Central memory CD8-positive, alpha-beta T cell (primary cell): ENCODE data around the gene KIT.
A peak's percentile ranks its signal among the peaks of the same experiment; 100 is the strongest.

ENCODE experiments used
- ATAC-seq: fragments of 150-1000 bp; cut with Tn5 transposase; replicated peaks from 2 replicates; pipeline ENCODE4 v1.10.0; 2022; ENCODE audit warnings: mild to moderate bottlenecking, moderate FRiP score, moderate number of reproducible peaks; ENCODE audit not compliant: poor library complexity, severe bottlenecking; ENCODE audit errors: extremely low read depth
- DNase-seq, 2 donors: peaks; one replicate each; pipeline ENCODE4 v3.0.0; 2021; ENCODE audit warnings: low spot score in 2 of 2
- H3K27ac Mint-ChIP-seq: one replicate; pipeline ENCODE4 v1.8.0; 2022; ENCODE audit warnings: low read depth, mild to moderate bottlenecking, moderate library complexity, mixed read lengths
- H3K27me3 Mint-ChIP-seq: one replicate; pipeline ENCODE4 v1.8.0; 2022; ENCODE audit warnings: mixed read lengths
- H3K36me3 Mint-ChIP-seq: one replicate; pipeline ENCODE4 v1.8.0; 2022; ENCODE audit warnings: mild to moderate bottlenecking, moderate library complexity, mixed read lengths; ENCODE audit not compliant: insufficient read depth
- H3K4me1 Mint-ChIP-seq: one replicate; pipeline ENCODE4 v1.8.0; 2022; ENCODE audit warnings: mixed read lengths
- H3K4me3 Mint-ChIP-seq: one replicate; pipeline ENCODE4 v1.8.0; 2022; ENCODE audit warnings: mild to moderate bottlenecking, moderate library complexity, mixed read lengths
- H3K9me3 Mint-ChIP-seq: one replicate; pipeline ENCODE4 v1.8.0; 2022; ENCODE audit warnings: mixed read lengths

Gene KIT

GRCh38 chr4:54645830-54646229 lies 11.9 kb upstream of the KIT start:
- no peak overlapping the region for H3K4me3 Mint-ChIP-seq
- no peaks in the 10 kb centered on the region for H3K27me3 Mint-ChIP-seq
- H3K4me1 Mint-ChIP-seq: no peaks in the 10 kb centered on the region
- DNase-seq (no peak), ATAC-seq (no peak)
- H3K9me3 Mint-ChIP-seq: no peaks in the 10 kb centered on the region
- no peak overlapping the region for H3K27ac Mint-ChIP-seq
- H3K36me3 Mint-ChIP-seq: no peaks in the 10 kb centered on the region

GRCh38 chr4:54647070-54647469 lies 10.7 kb upstream of the KIT start:
- Mint-ChIP-seq H3K9me3 (no peaks in the 10 kb centered on the region), H3K4me1 (no peaks in the 10 kb centered on the region), H3K27ac (no peak overlapping the region), H3K27me3 (no peaks in the 10 kb centered on the region), H3K4me3 (no peak overlapping the region), H3K36me3 (no peaks in the 10 kb centered on the region)
- no peak for ATAC-seq
- no peak for DNase-seq

DNA sequence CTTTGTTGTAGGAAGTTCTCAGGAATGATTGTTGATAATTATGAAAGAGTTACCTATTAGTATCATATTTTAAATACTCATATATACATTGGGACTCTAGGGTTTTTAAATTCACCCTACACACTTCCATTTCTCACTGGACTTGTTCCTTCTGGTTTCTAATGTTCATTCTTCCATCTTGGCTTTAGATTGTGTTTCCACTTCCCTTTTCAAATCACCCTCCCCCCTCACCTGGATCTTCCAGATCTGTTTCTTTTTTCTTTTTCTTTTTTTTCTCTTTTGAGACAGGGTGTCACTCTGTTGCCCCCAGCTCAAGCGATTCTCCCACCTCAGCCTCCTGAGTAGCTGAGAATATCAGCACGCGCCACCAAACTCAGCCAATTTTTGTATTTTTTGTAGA lies 6.7 kb upstream of the KIT start:
- Mint-ChIP-seq H3K36me3 (no peaks in the 10 kb centered on the region), H3K27me3 (peaks cover 31% of the 10 kb centered on the region), H3K27ac (no peak overlapping the region), H3K9me3 (peaks cover 8% of the 10 kb centered on the region), H3K4me3 (no peak overlapping the region), H3K4me1 (no peaks in the 10 kb centered on the region)
- ATAC-seq (no peak), DNase-seq (no peak)

DNA sequence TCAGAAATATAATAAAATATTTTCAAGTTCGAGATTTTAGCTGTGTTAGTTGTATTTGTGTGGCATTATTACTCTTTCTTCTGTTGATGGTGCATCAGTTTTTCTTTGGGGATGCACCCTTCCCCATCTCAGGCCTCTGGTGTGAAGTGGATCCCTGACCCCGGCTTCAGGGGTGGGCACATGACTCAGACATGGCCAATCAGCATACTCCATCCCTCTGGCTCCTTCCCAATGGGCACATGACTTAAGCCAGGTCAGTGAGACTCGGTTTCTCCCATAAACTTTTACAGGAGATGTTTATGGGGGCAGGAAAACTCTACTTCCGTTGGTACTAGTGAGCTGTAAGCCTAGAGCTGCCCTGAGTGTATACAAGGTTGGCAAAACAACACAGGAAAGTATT lies 3.0 kb upstream of the KIT start:
- H3K4me1 Mint-ChIP-seq: no peaks in the 10 kb centered on the region
- H3K27me3 Mint-ChIP-seq: peaks cover 56% of the 10 kb centered on the region
- no peaks in the 10 kb centered on the region for H3K36me3 Mint-ChIP-seq
- no peak overlapping the region for H3K27ac Mint-ChIP-seq
- ATAC-seq: no peak
- no peak for DNase-seq
- peaks cover 8% of the 10 kb centered on the region for H3K9me3 Mint-ChIP-seq
- H3K4me3 Mint-ChIP-seq: no peak overlapping the region

DNA sequence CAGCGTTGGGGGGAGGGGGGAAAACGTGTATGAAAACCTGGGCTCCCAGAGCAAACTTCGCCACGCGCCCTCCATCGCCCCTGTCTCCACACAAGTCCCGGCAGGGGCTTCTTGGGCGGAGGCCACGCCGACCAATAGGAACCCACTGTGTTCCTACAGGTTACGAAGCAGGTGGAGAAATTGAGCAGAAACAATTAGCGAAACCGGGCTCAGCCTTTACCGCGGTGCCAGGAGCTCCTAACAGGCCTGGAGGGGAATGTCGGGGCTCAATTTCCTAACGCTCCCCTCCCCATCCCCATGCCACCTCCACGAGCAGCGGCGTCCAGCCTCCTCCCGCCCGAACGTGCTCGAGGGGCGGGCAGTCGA lies 589 bp upstream of the KIT start:
- H3K9me3 Mint-ChIP-seq: peaks cover 8% of the 10 kb centered on the region
- H3K36me3 Mint-ChIP-seq: no peaks in the 10 kb centered on the region
- no peaks in the 10 kb centered on the region for H3K4me1 Mint-ChIP-seq
- ATAC-seq: no peak
- no peak for DNase-seq
- peak overlapping the region; percentile 51 for H3K4me3 Mint-ChIP-seq
- peaks cover 78% of the 10 kb centered on the region for H3K27me3 Mint-ChIP-seq
- H3K27ac Mint-ChIP-seq: no peak overlapping the region

DNA sequence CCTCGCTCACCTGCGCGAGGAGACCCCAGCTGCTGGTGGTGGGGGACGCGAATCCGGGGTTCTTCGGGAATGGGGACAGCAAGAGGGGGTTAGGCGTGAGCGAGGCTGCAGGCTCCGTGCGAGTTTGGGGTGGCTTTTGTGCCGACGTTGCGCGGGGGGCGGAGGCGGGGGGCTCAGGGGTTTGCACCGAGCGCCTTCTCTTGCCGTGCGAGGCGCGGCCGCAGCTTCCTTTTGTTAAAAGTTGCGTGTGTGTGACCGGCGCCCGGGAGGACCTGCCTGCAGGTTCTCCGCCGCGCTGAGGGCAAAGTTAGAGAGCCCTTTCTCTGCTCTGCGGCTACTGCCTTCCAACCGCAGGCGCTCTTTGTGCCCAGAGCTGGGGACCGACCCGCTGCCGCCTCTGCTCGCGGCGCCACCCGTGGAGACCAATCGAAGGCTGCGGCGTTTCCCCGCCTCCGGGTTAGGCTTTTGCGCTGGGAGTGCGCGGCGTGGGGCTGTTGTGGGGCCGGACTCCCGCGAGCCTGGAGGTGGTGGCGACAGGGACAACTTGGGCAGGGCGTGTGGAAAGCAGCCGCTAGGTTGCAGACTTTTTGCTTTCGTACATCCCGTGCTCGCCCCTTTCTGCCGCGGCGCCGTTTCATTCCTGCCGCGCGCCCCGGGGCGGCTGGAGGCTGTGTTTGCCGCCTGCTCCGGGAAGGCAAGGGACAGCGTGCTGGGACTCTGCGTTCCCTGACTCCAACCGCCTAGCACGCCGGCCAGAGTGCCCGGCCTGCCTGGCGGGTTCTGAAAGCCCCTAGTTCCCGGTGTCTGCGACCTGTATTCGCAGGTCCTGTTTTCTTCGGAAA lies 716 bp downstream of the KIT start:
- H3K27ac Mint-ChIP-seq: no peak overlapping the region
- ATAC-seq: no peak

GRCh38 chr4:54659313-54659712 lies 1.6 kb downstream of the KIT start:
- no peak overlapping the region for H3K27ac Mint-ChIP-seq
- H3K27me3 Mint-ChIP-seq: peaks cover 72% of the 10 kb centered on the region
- ATAC-seq: no peak

More for the DNA sequence above, 716 bp downstream of the KIT start:
- peaks cover 75% of the 10 kb centered on the region for H3K27me3 Mint-ChIP-seq
- no peak for DNase-seq
- peak overlapping the region; percentile 57 for H3K4me3 Mint-ChIP-seq
- H3K36me3 Mint-ChIP-seq: peaks cover 2% of the 10 kb centered on the region
- H3K4me1 Mint-ChIP-seq: no peaks in the 10 kb centered on the region
- H3K9me3 Mint-ChIP-seq: peaks cover 5% of the 10 kb centered on the region

GRCh38 chr4:54659749-54660535 lies 2.2 kb downstream of the KIT start:
- ATAC-seq: no peak
- Mint-ChIP-seq H3K36me3 (peaks cover 2% of the 10 kb centered on the region), H3K27me3 (peaks cover 65% of the 10 kb centered on the region), H3K4me1 (no peaks in the 10 kb centered on the region), H3K9me3 (no peaks in the 10 kb centered on the region), H3K4me3 (peak overlapping the region; percentile 57), H3K27ac (no peak overlapping the region)
- DNase-seq: no peak

More at GRCh38 chr4:54659313-54659712, 1.6 kb downstream of the KIT start:
- H3K4me3 Mint-ChIP-seq: peak overlapping the region; percentile 57
- peaks cover 2% of the 10 kb centered on the region for H3K36me3 Mint-ChIP-seq
- no peaks in the 10 kb centered on the region for H3K9me3 Mint-ChIP-seq
- H3K4me1 Mint-ChIP-seq: no peaks in the 10 kb centered on the region
- no peak for DNase-seq

- H3K9me3 Mint-ChIP-seq: no peaks in the 10 kb centered on the region
- peaks cover 59% of the 10 kb centered on the region for H3K27me3 Mint-ChIP-seq
- H3K27ac Mint-ChIP-seq: no peak overlapping the region
- ATAC-seq (no peak), DNase-seq (no peak)
- peaks cover 2% of the 10 kb centered on the region for H3K36me3 Mint-ChIP-seq
- no peaks in the 10 kb centered on the region for H3K4me1 Mint-ChIP-seq
- H3K4me3 Mint-ChIP-seq: no peak overlapping the region
Observed at GRCh38 chr4:54660591-54660990, 2.8 kb downstream of the KIT start.

GRCh38 chr4:54661169-54661568 lies 3.4 kb downstream of the KIT start:
- ATAC-seq: no peak
- peaks cover 53% of the 10 kb centered on the region for H3K27me3 Mint-ChIP-seq
- no peak overlapping the region for H3K27ac Mint-ChIP-seq
- H3K9me3 Mint-ChIP-seq: no peaks in the 10 kb centered on the region
- peaks cover 2% of the 10 kb centered on the region for H3K36me3 Mint-ChIP-seq
- H3K4me1 Mint-ChIP-seq: no peaks in the 10 kb centered on the region
- H3K4me3 Mint-ChIP-seq: no peak overlapping the region
- DNase-seq: no peak

DNA sequence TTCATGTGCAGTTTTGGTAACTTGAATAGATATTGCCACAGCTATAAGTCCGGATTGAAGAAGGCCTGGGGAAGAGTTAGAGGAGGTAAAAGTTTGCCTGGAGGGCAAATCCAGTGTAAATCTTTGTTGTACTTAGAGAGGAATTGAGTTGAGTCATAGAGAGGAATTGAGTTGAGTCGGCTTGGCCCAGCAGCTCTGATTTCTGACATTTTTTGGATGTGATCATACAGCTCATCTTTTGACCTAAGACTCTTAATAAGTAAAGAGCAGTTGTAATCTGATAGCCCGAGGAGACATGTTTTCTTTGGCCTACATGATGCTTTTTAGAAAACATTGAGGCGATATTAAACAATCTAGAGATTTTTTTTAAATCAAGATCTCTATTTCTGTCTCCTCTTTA lies 3.9 kb downstream of the KIT start:
- no peak overlapping the region for H3K27ac Mint-ChIP-seq
- no peaks in the 10 kb centered on the region for H3K4me1 Mint-ChIP-seq
- H3K4me3 Mint-ChIP-seq: no peak overlapping the region
- DNase-seq (no peak), ATAC-seq (no peak)
- H3K36me3 Mint-ChIP-seq: peaks cover 2% of the 10 kb centered on the region
- no peaks in the 10 kb centered on the region for H3K9me3 Mint-ChIP-seq
- peaks cover 48% of the 10 kb centered on the region for H3K27me3 Mint-ChIP-seq

DNA sequence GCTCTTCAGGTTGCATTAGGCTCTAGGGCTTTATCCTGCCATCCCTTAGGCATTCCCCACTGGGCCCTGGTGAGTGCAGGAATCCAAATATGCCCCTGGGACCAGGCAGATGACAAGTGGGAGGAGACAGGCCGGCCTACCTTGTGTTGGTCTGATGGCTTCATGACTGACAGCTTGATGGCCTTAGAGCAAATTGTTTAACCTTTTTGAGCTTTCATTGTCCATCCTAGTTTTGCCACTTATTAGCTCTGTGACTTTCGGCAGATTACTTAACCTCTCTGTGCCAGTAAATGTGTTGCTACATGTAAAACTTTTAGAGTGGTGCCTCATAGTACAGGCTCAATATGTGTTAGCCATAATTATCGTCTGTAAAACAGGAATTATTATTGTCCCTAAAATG lies 4.4 kb downstream of the KIT start:
- ATAC-seq: no peak
- H3K36me3 Mint-ChIP-seq: peaks cover 2% of the 10 kb centered on the region
- peaks cover 43% of the 10 kb centered on the region for H3K27me3 Mint-ChIP-seq
- no peak overlapping the region for H3K4me3 Mint-ChIP-seq
- no peak for DNase-seq
- H3K27ac Mint-ChIP-seq: no peak overlapping the region
- H3K4me1 Mint-ChIP-seq: no peaks in the 10 kb centered on the region
- no peaks in the 10 kb centered on the region for H3K9me3 Mint-ChIP-seq
